ENCODE data around the gene PHLDA2.

DNA sequence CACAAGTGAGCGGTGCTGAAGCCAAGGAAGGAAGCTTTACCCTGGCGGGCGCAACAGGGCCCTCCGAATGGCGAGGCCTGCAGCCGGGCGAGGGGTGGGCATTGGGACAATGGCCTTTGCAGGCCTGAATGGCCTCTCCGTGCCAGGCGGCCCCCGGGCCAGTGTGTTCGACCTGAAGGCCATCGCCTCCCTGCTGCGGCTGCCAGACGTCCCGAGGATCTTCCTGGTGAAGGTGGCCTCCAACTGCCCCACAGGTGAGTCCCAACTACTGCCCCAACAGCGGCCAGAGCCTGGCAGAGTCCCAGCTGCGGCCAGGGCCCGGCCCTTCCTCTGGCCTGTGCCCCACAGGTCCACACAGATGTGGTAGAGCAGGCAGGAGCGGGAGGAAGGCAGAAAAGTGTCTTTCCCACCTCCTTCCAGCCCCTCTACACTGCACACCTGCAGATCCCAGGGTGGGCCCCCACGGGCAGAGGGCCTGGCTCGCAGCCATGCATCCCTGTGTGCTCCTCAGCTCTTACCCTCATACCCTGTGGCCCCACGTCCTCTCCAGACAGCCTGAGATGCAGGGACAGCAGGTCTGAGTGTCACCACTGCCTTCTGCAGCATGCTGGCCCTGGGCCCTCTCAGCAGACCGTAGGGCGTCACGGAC, 11.3 kb downstream of the PHLDA2 start:
- TF ChIP-seq, protein P1, sequence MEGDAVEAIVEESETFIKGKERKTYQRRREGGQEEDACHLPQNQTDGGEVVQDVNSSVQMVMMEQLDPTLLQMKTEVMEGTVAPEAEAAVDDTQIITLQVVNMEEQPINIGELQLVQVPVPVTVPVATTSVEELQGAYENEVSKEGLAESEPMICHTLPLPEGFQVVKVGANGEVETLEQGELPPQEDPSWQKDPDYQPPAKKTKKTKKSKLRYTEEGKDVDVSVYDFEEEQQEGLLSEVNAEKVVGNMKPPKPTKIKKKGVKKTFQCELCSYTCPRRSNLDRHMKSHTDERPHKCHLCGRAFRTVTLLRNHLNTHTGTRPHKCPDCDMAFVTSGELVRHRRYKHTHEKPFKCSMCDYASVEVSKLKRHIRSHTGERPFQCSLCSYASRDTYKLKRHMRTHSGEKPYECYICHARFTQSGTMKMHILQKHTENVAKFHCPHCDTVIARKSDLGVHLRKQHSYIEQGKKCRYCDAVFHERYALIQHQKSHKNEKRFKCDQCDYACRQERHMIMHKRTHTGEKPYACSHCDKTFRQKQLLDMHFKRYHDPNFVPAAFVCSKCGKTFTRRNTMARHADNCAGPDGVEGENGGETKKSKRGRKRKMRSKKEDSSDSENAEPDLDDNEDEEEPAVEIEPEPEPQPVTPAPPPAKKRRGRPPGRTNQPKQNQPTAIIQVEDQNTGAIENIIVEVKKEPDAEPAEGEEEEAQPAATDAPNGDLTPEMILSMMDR (IDR thresholded peaks at IDR 0.05 in 2 of 3, conservative IDR thresholded peaks at IDR 0.05 in 1 of 3; ENCODE audit: borderline replicate concordance in 1 of 3, insufficient read depth in 1 of 3, low read depth in 2 of 3, low read length in 2 of 3): no peak
- TF ChIP-seq POLR2A (IDR thresholded peaks at IDR 0.05; ENCODE audit: borderline replicate concordance, extremely low read depth, insufficient read depth, insufficient read length) (no peak), YY1 (IDR thresholded peaks at IDR 0.05; ENCODE audit: extremely low read depth, insufficient replicate concordance, low read depth, low read length) (no peak), JUND (IDR thresholded peaks at IDR 0.05) (no peak), POLR2AphosphoS5 (IDR thresholded peaks at IDR 0.05; ENCODE audit: low read depth, low read length) (no peak), RAD21 (IDR thresholded peaks at IDR 0.05; ENCODE audit: low read depth) (no peak), SIN3A (IDR thresholded peaks at IDR 0.05; ENCODE audit: low read depth) (no peak), TCF7L2 (IDR thresholded peaks at IDR 0.05; ENCODE audit: borderline replicate concordance, extremely low read depth, insufficient read depth, insufficient read length) (no peak), EZH2 (IDR thresholded peaks at IDR 0.05) (no peak), ZFX (IDR thresholded peaks at IDR 0.05) (no peak), SP1 (IDR thresholded peaks at IDR 0.05; ENCODE audit: low read depth) (no peak), ELF1 (IDR thresholded peaks at IDR 0.05; ENCODE audit: borderline replicate concordance, low read depth) (no peak), EZH2phosphoT487 (IDR thresholded peaks at IDR 0.05; ENCODE audit: borderline replicate concordance) (no peak)
- TF ChIP-seq, protein P2, sequence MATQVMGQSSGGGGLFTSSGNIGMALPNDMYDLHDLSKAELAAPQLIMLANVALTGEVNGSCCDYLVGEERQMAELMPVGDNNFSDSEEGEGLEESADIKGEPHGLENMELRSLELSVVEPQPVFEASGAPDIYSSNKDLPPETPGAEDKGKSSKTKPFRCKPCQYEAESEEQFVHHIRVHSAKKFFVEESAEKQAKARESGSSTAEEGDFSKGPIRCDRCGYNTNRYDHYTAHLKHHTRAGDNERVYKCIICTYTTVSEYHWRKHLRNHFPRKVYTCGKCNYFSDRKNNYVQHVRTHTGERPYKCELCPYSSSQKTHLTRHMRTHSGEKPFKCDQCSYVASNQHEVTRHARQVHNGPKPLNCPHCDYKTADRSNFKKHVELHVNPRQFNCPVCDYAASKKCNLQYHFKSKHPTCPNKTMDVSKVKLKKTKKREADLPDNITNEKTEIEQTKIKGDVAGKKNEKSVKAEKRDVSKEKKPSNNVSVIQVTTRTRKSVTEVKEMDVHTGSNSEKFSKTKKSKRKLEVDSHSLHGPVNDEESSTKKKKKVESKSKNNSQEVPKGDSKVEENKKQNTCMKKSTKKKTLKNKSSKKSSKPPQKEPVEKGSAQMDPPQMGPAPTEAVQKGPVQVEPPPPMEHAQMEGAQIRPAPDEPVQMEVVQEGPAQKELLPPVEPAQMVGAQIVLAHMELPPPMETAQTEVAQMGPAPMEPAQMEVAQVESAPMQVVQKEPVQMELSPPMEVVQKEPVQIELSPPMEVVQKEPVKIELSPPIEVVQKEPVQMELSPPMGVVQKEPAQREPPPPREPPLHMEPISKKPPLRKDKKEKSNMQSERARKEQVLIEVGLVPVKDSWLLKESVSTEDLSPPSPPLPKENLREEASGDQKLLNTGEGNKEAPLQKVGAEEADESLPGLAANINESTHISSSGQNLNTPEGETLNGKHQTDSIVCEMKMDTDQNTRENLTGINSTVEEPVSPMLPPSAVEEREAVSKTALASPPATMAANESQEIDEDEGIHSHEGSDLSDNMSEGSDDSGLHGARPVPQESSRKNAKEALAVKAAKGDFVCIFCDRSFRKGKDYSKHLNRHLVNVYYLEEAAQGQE (IDR thresholded peaks at IDR 0.05; ENCODE audit: low read depth): no peak
